MCF 10A (cell line): ENCODE data around the gene ERO1A. TPM values are rescaled to one million over a fixed set of nuclear protein-coding genes. Genes with fewer than 3 reads are reported as not detected.

ENCODE experiments used
- BruUV-seq: library from RNA; stranded (reverse); fragments of 400-500 nt; replicated peaks from 2 replicates; lab custom pipeline; 2021; lab: Mats Ljungman, UMichigan
- CTCF ChIA-PET: fragments of 300-600 bp; sonication (Branson Sonifier 250); formaldehyde crosslinking; extraction: SDS; loops from one replicate; lab custom pipeline; 2021; ENCODE audit warnings: antibody characterized with exemption, inconsistent platforms; lab: Yijun Ruan, JAX
- POLR2A ChIA-PET: fragments of 300-600, 350-650 bp; sonication (Branson Sonifier 250); formaldehyde crosslinking; extraction: SDS; loops from one replicate; lab custom pipeline; 2020; ENCODE audit warnings: antibody characterized with exemption, inconsistent platforms; lab: Yijun Ruan, JAX
- DNase-seq: peaks from one replicate; pipeline ENCODE4 v3.0.0-alpha.2; 2018; ENCODE audit not compliant: unreplicated experiment
- H3K27ac Mint-ChIP-seq: one replicate; pipeline ENCODE4 v1.8.0; 2022; ENCODE audit warnings: mild to moderate bottlenecking, low read depth, mixed read lengths; ENCODE audit not compliant: unreplicated experiment
- H3K27me3 Mint-ChIP-seq: one replicate; pipeline ENCODE4 v1.8.0; 2022; ENCODE audit warnings: mixed read lengths; ENCODE audit not compliant: insufficient read depth, unreplicated experiment
- H3K36me3 Mint-ChIP-seq: one replicate; pipeline ENCODE4 v1.8.0; 2022; ENCODE audit warnings: mild to moderate bottlenecking, moderate library complexity, mixed read lengths; ENCODE audit not compliant: insufficient read depth, unreplicated experiment
- H3K4me1 Mint-ChIP-seq: one replicate; pipeline ENCODE4 v1.8.0; 2022; ENCODE audit warnings: mixed read lengths; ENCODE audit not compliant: insufficient read depth, unreplicated experiment
- H3K4me3 Mint-ChIP-seq: one replicate; pipeline ENCODE4 v1.8.0; 2022; ENCODE audit warnings: mild to moderate bottlenecking, moderate library complexity, mixed read lengths; ENCODE audit not compliant: unreplicated experiment
- H3K9me3 Mint-ChIP-seq: one replicate; pipeline ENCODE4 v1.8.0; 2022; ENCODE audit warnings: mixed read lengths; ENCODE audit not compliant: unreplicated experiment
- CTCF ChIP-seq: fragments of 200-600 bp; IDR thresholded peaks from one replicate; pipeline ENCODE4 v1.8.0; 2022; ENCODE audit warnings: antibody characterized with exemption, mild to moderate bottlenecking; ENCODE audit not compliant: unreplicated experiment
- intact Hi-C: fragments of 100-400 bp; cut with micrococcal nuclease; formaldehyde crosslinking; loops from 2 replicates; pipeline ENCODE4 v1.14.1; 2022
- total RNA-seq: library from RNA; stranded (reverse); gene quantifications from 2 replicates; pipeline ENCODE4 v1.2.3, GENCODE V29; 2022

The ERO1A gene
- total RNA-seq, 1 experiment from 2014 or later = 52.0 TPM

- H3K4me3 Mint-ChIP-seq = no peak overlapping the region
- H3K4me1 Mint-ChIP-seq = peaks cover 16% of the 10 kb centered on the region
- no TSS peak for BruUV-seq
- POLR2A ChIA-PET = interaction anchor here (0.6 to 2.4 kb wide), 3 partner anchors 9 to 210 kb away, joined by 3 to 7 read pairs (median 6); no protein-coding TSS in a partner anchor
- no peaks in the 10 kb centered on the region for H3K9me3 Mint-ChIP-seq
- CTCF ChIA-PET = no interaction called here
- no peaks in the 10 kb centered on the region for H3K27me3 Mint-ChIP-seq
- H3K27ac Mint-ChIP-seq = peak overlapping the region; percentile 40
- TF ChIP-seq CTCF = no peak
- no peak for DNase-seq
- intact Hi-C loops = no loop called here
- peaks cover 24% of the 10 kb centered on the region for H3K36me3 Mint-ChIP-seq
These were observed 40.6 kb upstream of the ERO1A start for GRCh38 chr14:52735921-52736489.

GRCh38 chr14:52733824-52734223 is 38.5 kb upstream of the ERO1A start:
- BruUV-seq = no TSS peak
- DNase-seq = no peak
- H3K4me1 Mint-ChIP-seq = peaks cover 16% of the 10 kb centered on the region
- ChIA-PET POLR2A (no interaction called here), CTCF (no interaction called here)
- H3K36me3 Mint-ChIP-seq = peaks cover 26% of the 10 kb centered on the region
- no peaks in the 10 kb centered on the region for H3K9me3 Mint-ChIP-seq
- H3K4me3 Mint-ChIP-seq = no peak overlapping the region
- H3K27me3 Mint-ChIP-seq = no peaks in the 10 kb centered on the region
- no peak for TF ChIP-seq CTCF
- intact Hi-C loops = no loop called here
- H3K27ac Mint-ChIP-seq = no peak overlapping the region

DNA sequence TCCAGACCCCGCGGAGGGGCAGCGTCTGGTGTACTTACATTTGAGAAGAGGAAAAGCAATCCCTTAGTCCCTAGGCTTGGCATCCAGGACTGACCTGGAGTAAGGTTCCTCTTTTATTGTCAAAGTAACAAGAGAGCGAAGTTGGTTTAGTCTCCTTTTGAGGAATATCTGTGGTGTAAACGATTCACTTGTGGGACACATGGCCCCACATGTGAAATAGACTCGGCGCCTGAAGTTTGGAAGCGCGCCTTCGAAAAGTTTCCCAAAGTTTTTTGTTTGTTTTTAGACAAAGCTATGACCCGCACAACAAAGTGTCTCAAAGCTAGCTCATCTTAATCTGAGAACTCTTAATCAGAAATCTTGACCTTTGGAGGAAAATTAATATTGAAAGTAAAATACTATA is 35.4 kb upstream of the ERO1A start:
- no TSS peak for BruUV-seq
- Mint-ChIP-seq H3K4me1 (peaks cover 3% of the 10 kb centered on the region), H3K9me3 (no peaks in the 10 kb centered on the region), H3K4me3 (peak overlapping the region; percentile 96), H3K27ac (peak overlapping the region; percentile 93), H3K27me3 (no peaks in the 10 kb centered on the region), H3K36me3 (peaks cover 51% of the 10 kb centered on the region)
- intact Hi-C loops = no loop called here
- no peak for TF ChIP-seq CTCF
- DNase-seq = peak; percentile 38
- ChIA-PET POLR2A (interaction anchor here (0.6 to 4.5 kb wide), 14 partner anchors 11 to 265 kb away, joined by 3 to 73 read pairs (median 4); partner anchors contain the start of genes ERO1A, GPR137C, PSMC6 and TXNDC16), CTCF (interaction anchor here (0.6 to 0.7 kb wide), 4 partner anchors 72 to 731 kb away, joined by 3 to 5 read pairs (median 4); no protein-coding TSS in a partner anchor)

- Mint-ChIP-seq H3K4me3 (peak within 1 kb of the TSS; percentile 96), H3K27ac (peak within 1 kb of the TSS; percentile 93), H3K27me3 (no peaks in the 10 kb centered on the region), H3K9me3 (no peaks in the 10 kb centered on the region), H3K4me1 (no peaks in the 10 kb centered on the region), H3K36me3 (peaks cover 54% of the 10 kb centered on the region)
- peak; percentile 98 for DNase-seq
- TF ChIP-seq CTCF = no peak
- TSS peak; percentile 39 for BruUV-seq
- POLR2A ChIA-PET = interaction anchor here (0.7 to 4.5 kb wide), 16 partner anchors 10 to 222 kb away, joined by 3 to 73 read pairs (median 4); partner anchors contain the start of genes ERO1A, GNPNAT1, GPR137C and PSMC6
- intact Hi-C loops = no loop called here
- CTCF ChIA-PET = interaction anchor here (0.6 to 1.3 kb wide), 2 partner anchors 14 to 83 kb away, joined by 3 to 5 read pairs; no protein-coding TSS in a partner anchor
These were observed 34.8 kb upstream of the ERO1A start, which contains the start of gene STYX for GRCh38 chr14:52729925-52730708. STYX (plus strand) TSS chr14:52730166; CDS start chr14:52730475, 309 bp downstream.
